Glutamatergic neuron (in vitro differentiated cells): ENCODE results near the gene CRYL1. TPM values are rescaled to one million over a fixed set of nuclear protein-coding genes. Genes with fewer than 3 reads are reported as not detected.

Experiments used
- DNase-seq: peaks from one replicate; pipeline ENCODE4 v3.0.0; 2022
- H3K27ac Mint-ChIP-seq: one replicate; pipeline ENCODE4 v1.8.0; 2020; ENCODE audit warnings: mild to moderate bottlenecking, mixed read lengths, inconsistent platforms; ENCODE audit not compliant: unreplicated experiment
- H3K27me3 Mint-ChIP-seq: one replicate; pipeline ENCODE4 v1.8.0; 2020; ENCODE audit warnings: mild to moderate bottlenecking, moderate library complexity, mixed read lengths, inconsistent platforms; ENCODE audit not compliant: unreplicated experiment
- H3K36me3 Mint-ChIP-seq: one replicate; pipeline ENCODE4 v1.8.0; 2020; ENCODE audit warnings: mild to moderate bottlenecking, mixed read lengths, inconsistent platforms; ENCODE audit not compliant: unreplicated experiment
- H3K4me1 Mint-ChIP-seq: one replicate; pipeline ENCODE4 v1.8.0; 2020; ENCODE audit warnings: mild to moderate bottlenecking, low read depth, mixed read lengths, inconsistent platforms; ENCODE audit not compliant: unreplicated experiment
- H3K4me3 Mint-ChIP-seq: one replicate; pipeline ENCODE4 v1.8.0; 2020; ENCODE audit warnings: mild to moderate bottlenecking, mixed read lengths, inconsistent platforms; ENCODE audit not compliant: unreplicated experiment
- H3K9me3 Mint-ChIP-seq: one replicate; pipeline ENCODE4 v1.8.0; 2020; ENCODE audit warnings: mild to moderate bottlenecking, moderate library complexity, mixed read lengths, inconsistent platforms; ENCODE audit not compliant: unreplicated experiment
- total RNA-seq: library from RNA; stranded (reverse); fragmentation: NEBNext Ultra II Directional; extraction: Animal tissue kit (Norgen Biotek cat#: 25700); gene quantifications from one replicate; pipeline ENCODE4 v1.2.1, GENCODE V29; 2021; ENCODE audit not compliant: unreplicated experiment
- TF ChIP-seq, protein P1 (sequence below): fragments of 200-600 bp; sonication (generic); IDR thresholded peaks from one replicate; pipeline ENCODE4 v1.5.0; 2021; ENCODE audit not compliant: partially characterized antibody, unreplicated experiment

Gene CRYL1
- total RNA-seq, 1 donor from 2014 or later: 1.1 TPM

DNA sequence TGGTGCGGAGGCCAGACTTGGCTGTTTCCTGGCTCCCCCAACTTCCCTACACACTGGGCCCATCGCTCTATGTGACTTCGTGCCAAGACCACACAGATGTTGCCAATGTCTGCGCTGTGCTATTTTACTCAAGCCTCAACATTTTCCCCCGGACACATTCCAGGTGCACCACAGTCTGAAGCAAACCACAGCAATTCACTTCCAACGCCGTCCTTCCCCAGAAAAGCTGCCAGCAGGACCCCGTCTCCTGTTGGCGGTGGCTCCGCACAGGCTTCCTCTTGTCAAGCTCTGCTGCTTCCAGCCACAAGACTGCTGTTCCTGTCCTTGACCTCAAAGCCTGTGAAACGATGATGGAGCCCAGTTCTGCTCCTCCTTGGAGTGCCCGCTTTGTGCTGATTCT, 100.7 kb downstream of the CRYL1 start:
- no peaks in the 10 kb centered on the region for H3K36me3 Mint-ChIP-seq
- no peak for DNase-seq
- peaks cover 33% of the 10 kb centered on the region for H3K4me1 Mint-ChIP-seq
- H3K27ac Mint-ChIP-seq: peak overlapping the region; percentile 7
- peak overlapping the region; percentile 38 for H3K4me3 Mint-ChIP-seq
- H3K9me3 Mint-ChIP-seq: peaks cover 11% of the 10 kb centered on the region
- peaks cover 2% of the 10 kb centered on the region for H3K27me3 Mint-ChIP-seq
- TF ChIP-seq, protein P1, sequence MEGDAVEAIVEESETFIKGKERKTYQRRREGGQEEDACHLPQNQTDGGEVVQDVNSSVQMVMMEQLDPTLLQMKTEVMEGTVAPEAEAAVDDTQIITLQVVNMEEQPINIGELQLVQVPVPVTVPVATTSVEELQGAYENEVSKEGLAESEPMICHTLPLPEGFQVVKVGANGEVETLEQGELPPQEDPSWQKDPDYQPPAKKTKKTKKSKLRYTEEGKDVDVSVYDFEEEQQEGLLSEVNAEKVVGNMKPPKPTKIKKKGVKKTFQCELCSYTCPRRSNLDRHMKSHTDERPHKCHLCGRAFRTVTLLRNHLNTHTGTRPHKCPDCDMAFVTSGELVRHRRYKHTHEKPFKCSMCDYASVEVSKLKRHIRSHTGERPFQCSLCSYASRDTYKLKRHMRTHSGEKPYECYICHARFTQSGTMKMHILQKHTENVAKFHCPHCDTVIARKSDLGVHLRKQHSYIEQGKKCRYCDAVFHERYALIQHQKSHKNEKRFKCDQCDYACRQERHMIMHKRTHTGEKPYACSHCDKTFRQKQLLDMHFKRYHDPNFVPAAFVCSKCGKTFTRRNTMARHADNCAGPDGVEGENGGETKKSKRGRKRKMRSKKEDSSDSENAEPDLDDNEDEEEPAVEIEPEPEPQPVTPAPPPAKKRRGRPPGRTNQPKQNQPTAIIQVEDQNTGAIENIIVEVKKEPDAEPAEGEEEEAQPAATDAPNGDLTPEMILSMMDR: no peak

DNA sequence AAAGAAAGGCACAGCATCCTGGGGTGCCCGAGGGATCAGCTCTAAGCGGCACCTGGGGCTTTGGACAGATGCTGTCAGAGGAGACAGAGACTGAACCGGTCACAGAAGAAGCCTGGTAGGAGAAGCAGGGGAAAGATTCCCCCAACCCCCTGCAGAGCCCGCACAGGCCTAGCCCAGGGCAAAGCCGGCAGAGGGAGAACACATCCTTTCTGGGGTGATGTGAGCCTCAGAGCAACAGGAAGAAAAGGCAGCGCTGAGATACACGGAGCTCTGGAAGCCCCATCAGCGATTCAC, 101.2 kb downstream of the CRYL1 start:
- no peak for DNase-seq
- no peak overlapping the region for H3K27ac Mint-ChIP-seq

DNA sequence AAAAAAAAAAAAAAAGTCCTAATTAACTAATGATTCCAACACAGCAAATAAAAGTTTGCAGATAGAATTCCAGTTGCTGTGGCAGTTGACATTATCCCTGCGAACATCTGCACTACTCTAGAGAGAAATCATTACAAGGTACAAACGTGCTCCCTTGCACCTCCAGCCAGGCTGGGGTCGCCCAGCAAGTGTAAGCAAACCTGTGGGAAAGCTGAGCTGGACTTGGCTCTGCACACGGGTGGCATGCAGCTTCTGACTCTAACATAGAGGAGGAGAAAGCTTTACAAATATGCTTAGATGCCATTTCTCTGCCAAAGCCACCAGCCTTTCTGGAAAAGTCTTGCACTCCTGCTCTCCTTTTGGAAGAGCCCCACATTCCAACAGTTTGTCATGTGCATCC, 103.3 kb downstream of the CRYL1 start:
- peaks cover 4% of the 10 kb centered on the region for H3K27me3 Mint-ChIP-seq
- no peaks in the 10 kb centered on the region for H3K36me3 Mint-ChIP-seq
- peaks cover 29% of the 10 kb centered on the region for H3K4me1 Mint-ChIP-seq
- H3K4me3 Mint-ChIP-seq: no peak overlapping the region
- TF ChIP-seq, protein P1: no peak
- no peak for DNase-seq
- H3K27ac Mint-ChIP-seq: no peak overlapping the region
- peaks cover 11% of the 10 kb centered on the region for H3K9me3 Mint-ChIP-seq

More for the DNA sequence above, 101.2 kb downstream of the CRYL1 start:
- H3K4me3 Mint-ChIP-seq: no peak overlapping the region
- TF ChIP-seq, protein P1: no peak
- H3K27me3 Mint-ChIP-seq: peaks cover 2% of the 10 kb centered on the region
- peaks cover 33% of the 10 kb centered on the region for H3K4me1 Mint-ChIP-seq
- peaks cover 11% of the 10 kb centered on the region for H3K9me3 Mint-ChIP-seq
- H3K36me3 Mint-ChIP-seq: no peaks in the 10 kb centered on the region

DNA sequence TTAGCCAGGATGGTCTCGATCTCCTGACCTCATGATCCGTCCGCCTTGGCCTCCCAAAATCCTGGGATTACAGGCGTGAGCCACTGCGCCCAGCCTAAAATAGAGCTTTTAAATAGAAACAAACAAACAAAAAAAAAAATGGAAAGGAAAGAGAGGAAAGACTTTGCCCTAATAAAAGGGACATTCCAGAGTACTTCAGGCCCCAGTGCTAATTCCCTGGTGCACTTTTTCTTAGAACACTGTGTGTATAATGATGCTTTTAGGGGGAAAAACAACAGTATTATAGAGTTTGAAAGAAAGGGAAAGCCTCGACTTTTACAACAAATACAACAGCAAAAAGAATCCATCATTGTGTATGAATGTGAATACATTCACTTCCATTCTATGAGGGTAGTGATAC, 104.7 kb downstream of the CRYL1 start:
- H3K27me3 Mint-ChIP-seq: peaks cover 2% of the 10 kb centered on the region
- TF ChIP-seq, protein P1: no peak
- DNase-seq: no peak
- no peaks in the 10 kb centered on the region for H3K36me3 Mint-ChIP-seq
- peaks cover 4% of the 10 kb centered on the region for H3K9me3 Mint-ChIP-seq
- no peak overlapping the region for H3K4me3 Mint-ChIP-seq
- H3K4me1 Mint-ChIP-seq: peaks cover 18% of the 10 kb centered on the region
- H3K27ac Mint-ChIP-seq: no peak overlapping the region

DNA sequence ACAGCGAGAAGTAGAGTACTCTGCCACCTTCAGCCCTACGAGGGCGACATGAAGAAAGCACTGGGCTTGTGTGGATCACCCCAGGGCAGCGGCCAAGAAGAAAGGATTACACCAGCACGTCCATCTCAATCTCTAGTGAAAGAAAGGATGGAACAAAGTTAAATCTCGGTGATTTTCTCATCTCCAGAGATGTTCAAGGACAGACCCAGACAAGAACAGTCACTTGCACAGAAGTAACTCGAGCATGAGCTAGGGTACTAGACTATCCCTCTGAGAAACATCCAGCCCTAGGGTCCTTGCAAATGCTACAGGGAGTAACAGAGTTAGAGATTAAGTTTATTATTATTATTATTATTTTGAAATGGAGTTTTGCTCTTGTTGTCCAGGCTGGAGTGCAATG, 106.7 kb downstream of the CRYL1 start:
- H3K4me3 Mint-ChIP-seq: no peak overlapping the region
- TF ChIP-seq, protein P1: no peak
- H3K9me3 Mint-ChIP-seq: no peaks in the 10 kb centered on the region
- DNase-seq: no peak
- no peaks in the 10 kb centered on the region for H3K36me3 Mint-ChIP-seq
- H3K27me3 Mint-ChIP-seq: peaks cover 6% of the 10 kb centered on the region
- peaks cover under 1% of the 10 kb centered on the region for H3K4me1 Mint-ChIP-seq
- H3K27ac Mint-ChIP-seq: no peak overlapping the region
